Measurements from ENCODE around the gene CFAP299.

Gene CFAP299

DNA sequence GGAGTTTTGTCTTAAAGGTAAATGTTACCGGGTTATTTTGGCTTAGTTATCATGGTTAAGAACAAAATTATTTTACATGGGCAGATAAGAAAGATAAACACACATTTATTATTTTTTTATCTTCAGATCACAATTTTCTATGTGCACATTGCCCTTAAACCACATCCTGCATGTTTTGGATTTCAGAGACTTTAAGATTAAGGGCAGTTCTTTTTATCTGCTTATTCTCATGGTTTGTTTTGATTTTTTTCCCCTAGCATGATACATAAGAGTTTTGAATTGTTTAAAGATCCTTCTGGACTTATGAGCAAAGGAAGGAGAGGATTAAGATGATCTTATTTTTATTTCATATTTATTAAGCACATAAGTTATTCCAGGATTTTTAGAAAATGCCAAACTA is 504.9 kb downstream of the CFAP299 start:
- Histone ChIP-seq H3K4me3 (ENCODE audit: low read depth, low read length, poor library complexity, severe bottlenecking) (no peak overlapping the region), H3K9me3 (ENCODE audit: low read length) (peaks cover 4% of the 10 kb centered on the region; the same call in 1 of the 2 replicates), H3K27me3 (ENCODE audit: insufficient read depth, low read length) (no peaks in the 10 kb centered on the region), H3K36me3 (ENCODE audit: insufficient read depth, low read length) (no peaks in the 10 kb centered on the region), H3K9ac (ENCODE audit: low read length) (no peak overlapping the region), H3K4me1 (ENCODE audit: insufficient read depth, low read length, severe bottlenecking) (peaks cover 13% of the 10 kb centered on the region), H3K9me2 (ENCODE audit: low read depth, low read length) (no peaks in the 10 kb centered on the region), H3K27ac (ENCODE audit: low read depth, low read length, poor library complexity, severe bottlenecking) (no peak overlapping the region), H3F3A (ENCODE audit: insufficient read depth, low read length) (no peaks in the 10 kb centered on the region), H3K79me2 (ENCODE audit: insufficient read depth, low read length) (no peaks in the 10 kb centered on the region), H4K20me1 (ENCODE audit: insufficient read depth, low read length) (no peaks in the 10 kb centered on the region), H3K4me2 (ENCODE audit: low read length) (no peak overlapping the region), H2AFZ (ENCODE audit: low read length) (no peak overlapping the region)
- no peak for TF ChIP-seq EZH2 (IDR thresholded peaks at IDR 0.05; ENCODE audit: borderline replicate concordance, low read length)
- TF ChIP-seq, protein P1, sequence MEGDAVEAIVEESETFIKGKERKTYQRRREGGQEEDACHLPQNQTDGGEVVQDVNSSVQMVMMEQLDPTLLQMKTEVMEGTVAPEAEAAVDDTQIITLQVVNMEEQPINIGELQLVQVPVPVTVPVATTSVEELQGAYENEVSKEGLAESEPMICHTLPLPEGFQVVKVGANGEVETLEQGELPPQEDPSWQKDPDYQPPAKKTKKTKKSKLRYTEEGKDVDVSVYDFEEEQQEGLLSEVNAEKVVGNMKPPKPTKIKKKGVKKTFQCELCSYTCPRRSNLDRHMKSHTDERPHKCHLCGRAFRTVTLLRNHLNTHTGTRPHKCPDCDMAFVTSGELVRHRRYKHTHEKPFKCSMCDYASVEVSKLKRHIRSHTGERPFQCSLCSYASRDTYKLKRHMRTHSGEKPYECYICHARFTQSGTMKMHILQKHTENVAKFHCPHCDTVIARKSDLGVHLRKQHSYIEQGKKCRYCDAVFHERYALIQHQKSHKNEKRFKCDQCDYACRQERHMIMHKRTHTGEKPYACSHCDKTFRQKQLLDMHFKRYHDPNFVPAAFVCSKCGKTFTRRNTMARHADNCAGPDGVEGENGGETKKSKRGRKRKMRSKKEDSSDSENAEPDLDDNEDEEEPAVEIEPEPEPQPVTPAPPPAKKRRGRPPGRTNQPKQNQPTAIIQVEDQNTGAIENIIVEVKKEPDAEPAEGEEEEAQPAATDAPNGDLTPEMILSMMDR (IDR thresholded peaks at IDR 0.05; ENCODE audit: low read length): no peak

- no peak overlapping the region for H3K4me2 ChIP-seq (ENCODE audit: low read length)
- H3K27me3 ChIP-seq (ENCODE audit: insufficient read depth, low read length): no peaks in the 10 kb centered on the region
- H3K9me2 ChIP-seq (ENCODE audit: low read depth, low read length): no peaks in the 10 kb centered on the region
- H3K4me1 ChIP-seq (ENCODE audit: insufficient read depth, low read length, severe bottlenecking): peaks cover 13% of the 10 kb centered on the region
- H3F3A ChIP-seq (ENCODE audit: insufficient read depth, low read length): no peaks in the 10 kb centered on the region
- H3K9ac ChIP-seq (ENCODE audit: low read length): no peak overlapping the region
- no peak overlapping the region for H3K4me3 ChIP-seq (ENCODE audit: low read depth, low read length, poor library complexity, severe bottlenecking)
- H3K9me3 ChIP-seq (ENCODE audit: low read length): peaks cover 4% of the 10 kb centered on the region; the same call in 1 of the 2 replicates
- H2AFZ ChIP-seq (ENCODE audit: low read length): no peak overlapping the region
- TF ChIP-seq, protein P1 (IDR thresholded peaks at IDR 0.05; ENCODE audit: low read length): no peak
- TF ChIP-seq EZH2 (IDR thresholded peaks at IDR 0.05; ENCODE audit: borderline replicate concordance, low read length): no peak
- no peaks in the 10 kb centered on the region for H3K36me3 ChIP-seq (ENCODE audit: insufficient read depth, low read length)
- no peak overlapping the region for H3K27ac ChIP-seq (ENCODE audit: low read depth, low read length, poor library complexity, severe bottlenecking)
- H3K79me2 ChIP-seq (ENCODE audit: insufficient read depth, low read length): no peaks in the 10 kb centered on the region
- H4K20me1 ChIP-seq (ENCODE audit: insufficient read depth, low read length): no peaks in the 10 kb centered on the region
Observed at GRCh38 chr4:80841587-80842281, 506.2 kb downstream of the CFAP299 start.

DNA sequence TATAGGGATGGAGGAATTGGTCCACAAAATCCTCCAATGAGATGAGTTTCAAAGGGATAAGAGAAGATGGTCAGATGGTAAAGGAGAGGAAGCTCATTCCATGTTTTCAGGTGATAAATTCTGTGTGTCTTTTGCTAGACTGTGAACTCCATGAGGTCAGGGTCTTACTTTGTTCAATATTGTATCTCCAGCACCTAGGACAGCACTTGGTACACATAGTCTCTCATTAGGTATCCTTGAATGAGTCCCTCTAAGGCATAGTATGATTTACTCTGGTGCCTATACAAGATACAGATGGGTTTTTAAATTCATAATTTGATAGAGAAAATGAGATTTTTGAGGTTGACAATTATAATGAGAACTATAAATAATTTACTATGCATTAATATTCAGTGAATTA is 510.7 kb downstream of the CFAP299 start:
- H2AFZ ChIP-seq (ENCODE audit: low read length): no peak overlapping the region
- no peaks in the 10 kb centered on the region for H3K79me2 ChIP-seq (ENCODE audit: insufficient read depth, low read length)
- no peaks in the 10 kb centered on the region for H3F3A ChIP-seq (ENCODE audit: insufficient read depth, low read length)
- no peaks in the 10 kb centered on the region for H3K9me3 ChIP-seq (ENCODE audit: low read length)
- H3K9ac ChIP-seq (ENCODE audit: low read length): no peak overlapping the region
- no peaks in the 10 kb centered on the region for H3K9me2 ChIP-seq (ENCODE audit: low read depth, low read length)
- no peak overlapping the region for H3K27ac ChIP-seq (ENCODE audit: low read depth, low read length, poor library complexity, severe bottlenecking)
- H3K4me3 ChIP-seq (ENCODE audit: low read depth, low read length, poor library complexity, severe bottlenecking): no peak overlapping the region
- no peaks in the 10 kb centered on the region for H3K36me3 ChIP-seq (ENCODE audit: insufficient read depth, low read length)
- H3K4me1 ChIP-seq (ENCODE audit: insufficient read depth, low read length, severe bottlenecking): peaks cover 6% of the 10 kb centered on the region
- H4K20me1 ChIP-seq (ENCODE audit: insufficient read depth, low read length): no peaks in the 10 kb centered on the region
- no peaks in the 10 kb centered on the region for H3K27me3 ChIP-seq (ENCODE audit: insufficient read depth, low read length)
- TF ChIP-seq, protein P1 (IDR thresholded peaks at IDR 0.05; ENCODE audit: low read length): no peak
- no peak for TF ChIP-seq EZH2 (IDR thresholded peaks at IDR 0.05; ENCODE audit: borderline replicate concordance, low read length)
- no peak overlapping the region for H3K4me2 ChIP-seq (ENCODE audit: low read length)
